NT2/D1 (cell line): ENCODE data around the gene PDK1.
"Not testable (repeated sequence)": the region's sequence is repeated elsewhere in the genome, so short reads cannot be mapped to it uniquely, and the experiment has no call there.

ENCODE experiments used
- DNase-seq: peaks from one replicate; pipeline ENCODE4 v3.0.0-alpha.2; 2011; ENCODE audit warnings: low read depth, low spot score
- H3K27me3 ChIP-seq: 2 replicates; pipeline ENCODE4 v1.6.0; 2011; ENCODE audit warnings: mild to moderate bottlenecking; ENCODE audit not compliant: insufficient read length, insufficient read depth
- H3K36me3 ChIP-seq: 2 replicates; pipeline ENCODE4 v1.6.1; 2011; ENCODE audit warnings: mild to moderate bottlenecking, low read length, mixed read lengths; ENCODE audit not compliant: insufficient read depth, insufficient read length
- H3K4me1 ChIP-seq: 2 replicates; pipeline ENCODE4 v1.5.1; 2011; ENCODE audit not compliant: insufficient read depth, insufficient read length
- H3K4me3 ChIP-seq: 2 replicates; pipeline ENCODE4 v1.5.1; 2011; ENCODE audit warnings: low read depth; ENCODE audit not compliant: insufficient read length
- H3K9ac ChIP-seq: 2 replicates; pipeline ENCODE4 v1.6.0; 2011; ENCODE audit warnings: low read depth; ENCODE audit not compliant: insufficient read length
- H3K9me3 ChIP-seq: 2 replicates; pipeline ENCODE4 v1.5.1; 2011; ENCODE audit warnings: mild to moderate bottlenecking, low read length; ENCODE audit not compliant: insufficient read depth
- SUZ12 ChIP-seq: IDR thresholded peaks from 2 replicates; pipeline ENCODE4 v1.6.1; 2011; ENCODE audit not compliant: insufficient read length, insufficient read depth; ENCODE audit errors: extremely low read depth
- YY1 ChIP-seq: IDR thresholded peaks from 2 replicates; pipeline ENCODE4 v1.6.1; 2011; ENCODE audit not compliant: insufficient read length, insufficient read depth
- ZNF274 ChIP-seq: IDR thresholded peaks from 2 replicates; pipeline ENCODE4 v1.6.1; 2011; ENCODE audit warnings: mild to moderate bottlenecking, low read depth, low read length

PDK1 gene

DNA sequence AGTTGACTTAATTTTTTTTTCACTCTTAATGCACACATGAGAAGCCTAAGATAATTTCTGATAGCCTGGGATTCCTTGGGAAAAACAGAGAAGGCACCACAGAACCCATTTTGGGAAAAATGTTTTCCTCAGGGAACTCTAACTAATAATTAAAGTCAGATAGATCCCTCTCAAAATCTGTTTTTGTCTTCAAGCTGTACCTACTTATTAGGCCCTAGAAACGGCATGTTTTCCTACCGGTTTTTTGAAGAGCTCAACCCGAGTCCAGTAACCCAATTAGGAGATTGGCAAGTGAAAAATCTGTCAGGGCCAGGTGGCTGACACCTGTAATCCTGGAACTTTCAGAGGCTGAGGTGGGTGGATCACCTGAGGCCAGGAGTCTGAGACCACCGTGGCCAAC is 16.1 kb upstream of the PDK1 start:
- Histone ChIP-seq H3K36me3 (no peaks in the 10 kb centered on the region), H3K9me3 (peaks cover 60% of the 10 kb centered on the region), H3K27me3 (no peaks in the 10 kb centered on the region), H3K4me1 (no peaks in the 10 kb centered on the region), H3K9ac (no peak overlapping the region), H3K4me3 (no peak overlapping the region)
- TF ChIP-seq SUZ12 (no peak), ZNF274 (no peak), YY1 (no peak)
- DNase-seq = no peak

DNA sequence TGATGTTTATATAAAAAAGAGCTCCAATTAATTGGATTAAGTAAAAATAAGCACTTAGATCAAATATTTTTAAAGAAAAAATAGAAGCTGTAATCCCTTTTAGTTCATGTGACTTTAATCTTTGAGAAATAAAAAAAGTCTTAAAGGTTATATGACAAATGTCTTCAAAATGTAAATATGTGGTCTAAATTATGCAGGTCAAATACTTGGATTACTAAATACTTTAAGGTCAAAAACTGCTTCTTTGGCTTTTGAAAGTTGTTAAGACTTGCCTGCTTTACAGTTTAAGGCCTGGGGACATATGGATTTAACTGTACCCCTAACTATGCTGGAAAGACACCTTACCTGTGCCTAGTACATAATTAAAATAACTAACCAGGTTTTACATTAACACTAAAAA is 15.5 kb upstream of the PDK1 start:
- Histone ChIP-seq H3K9ac (no peak overlapping the region), H3K9me3 (peaks cover 63% of the 10 kb centered on the region), H3K36me3 (no peaks in the 10 kb centered on the region), H3K4me3 (no peak overlapping the region), H3K4me1 (no peaks in the 10 kb centered on the region), H3K27me3 (no peaks in the 10 kb centered on the region)
- no peak for DNase-seq
- no peak for TF ChIP-seq SUZ12
- TF ChIP-seq ZNF274 = no peak
- TF ChIP-seq YY1 = no peak

DNA sequence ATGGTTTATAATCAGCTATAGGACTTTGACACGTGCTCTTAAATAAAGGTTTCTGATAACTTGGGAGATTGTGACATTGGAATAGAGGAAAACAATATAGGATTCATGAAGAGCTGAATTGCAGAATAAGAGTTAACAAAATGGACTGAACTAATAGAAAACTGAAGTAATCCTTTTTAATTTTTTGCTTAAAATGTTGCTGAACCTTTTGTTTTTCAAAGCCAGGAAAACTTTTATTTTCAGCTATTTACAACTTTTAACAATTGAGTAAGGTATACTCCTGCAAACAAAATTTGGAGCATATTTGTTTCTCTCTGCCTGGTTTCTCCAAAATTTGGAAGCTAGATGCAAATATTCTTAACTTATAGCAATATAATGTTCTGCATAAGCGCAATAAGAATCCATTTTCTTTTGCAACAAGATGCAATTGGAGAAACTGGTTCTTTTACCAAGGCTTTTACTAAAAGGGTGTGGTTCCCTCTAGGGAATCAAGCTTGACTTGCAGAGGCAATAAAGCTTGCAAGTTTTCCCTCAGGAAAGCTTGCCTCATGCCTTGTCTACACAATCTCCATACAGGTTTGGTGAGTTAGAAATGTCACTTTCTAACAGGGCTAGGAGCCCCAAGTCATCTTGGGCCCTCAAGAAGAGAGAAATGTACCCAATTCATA is 10.3 kb upstream of the PDK1 start:
- Histone ChIP-seq H3K27me3 (no peaks in the 10 kb centered on the region), H3K4me3 (no peak overlapping the region), H3K9me3 (peaks cover 77% of the 10 kb centered on the region), H3K36me3 (no peaks in the 10 kb centered on the region), H3K4me1 (no peaks in the 10 kb centered on the region), H3K9ac (no peak overlapping the region)
- TF ChIP-seq YY1 (no peak), ZNF274 (no peak), SUZ12 (no peak)
- DNase-seq = no peak

DNA sequence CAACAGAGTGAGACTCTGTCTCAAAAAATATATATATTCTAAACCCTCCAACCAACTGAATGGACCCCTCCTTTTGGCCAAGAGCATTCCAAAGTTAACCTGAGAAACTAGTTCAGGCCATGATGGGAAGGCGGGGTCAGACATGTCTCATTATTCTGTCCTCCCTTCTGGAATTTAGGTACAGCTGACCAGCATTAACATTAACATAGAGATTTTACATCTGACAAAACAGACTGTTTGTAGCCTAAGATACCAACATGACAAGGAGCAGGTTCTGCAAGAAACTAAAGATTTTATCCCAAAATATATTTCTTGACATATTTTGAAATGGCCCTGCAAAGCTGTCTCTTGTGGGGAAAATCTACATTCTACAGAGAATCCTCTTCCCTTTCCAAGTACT is 6.8 kb upstream of the PDK1 start:
- no peaks in the 10 kb centered on the region for H3K27me3 ChIP-seq
- no peak for DNase-seq
- H3K9ac ChIP-seq = no peak overlapping the region
- no peak overlapping the region for H3K4me3 ChIP-seq
- H3K9me3 ChIP-seq = peaks cover 66% of the 10 kb centered on the region
- H3K36me3 ChIP-seq = no peaks in the 10 kb centered on the region
- H3K4me1 ChIP-seq = peaks cover 3% of the 10 kb centered on the region
- no peak for TF ChIP-seq SUZ12
- TF ChIP-seq ZNF274 = no peak
- TF ChIP-seq YY1 = no peak

DNA sequence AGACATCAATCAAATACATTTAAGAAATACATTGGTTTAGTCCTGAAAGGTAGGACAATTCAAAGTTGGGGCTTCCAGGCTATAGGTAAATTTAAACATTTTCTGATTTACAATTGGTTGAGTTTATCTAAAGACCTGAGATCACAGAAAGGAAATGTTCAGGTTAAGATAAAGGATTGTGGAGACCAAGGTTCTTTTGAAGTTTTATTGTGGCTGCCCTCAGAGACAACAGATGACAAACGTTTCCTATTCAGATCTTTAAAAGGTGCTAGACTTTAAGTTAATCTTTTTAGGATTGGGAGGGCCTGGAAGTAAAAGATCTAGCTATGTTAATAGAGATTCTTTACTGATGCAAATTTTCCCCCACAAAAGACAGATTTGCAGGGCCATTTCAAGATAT is 6.1 kb upstream of the PDK1 start:
- H3K9me3 ChIP-seq = peaks cover 59% of the 10 kb centered on the region
- not testable (repeated sequence) for H3K36me3 ChIP-seq, H3K9ac ChIP-seq, H3K4me1 ChIP-seq, H3K4me3 ChIP-seq, H3K27me3 ChIP-seq, DNase-seq

DNA sequence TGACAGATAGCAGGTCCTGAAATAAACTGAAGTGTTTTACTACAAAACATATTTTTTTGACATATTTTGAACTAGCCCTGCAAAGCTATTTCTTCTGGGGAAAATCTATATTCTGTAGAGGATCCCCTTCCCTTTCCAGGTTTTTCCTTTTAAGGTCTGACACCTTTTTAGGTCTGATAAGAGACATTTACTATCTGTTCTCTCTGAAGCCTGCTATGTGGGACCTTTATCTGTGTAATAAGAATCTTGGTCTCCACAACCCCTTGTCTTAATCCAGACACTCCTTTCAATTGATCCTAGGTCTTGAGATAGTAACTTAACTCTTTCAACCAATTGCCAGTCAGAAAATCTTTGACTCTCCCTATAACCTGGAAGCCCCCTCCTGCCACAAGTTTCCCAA is 5.5 kb upstream of the PDK1 start:
- H3K9me3 ChIP-seq = peaks cover 53% of the 10 kb centered on the region
- no peak overlapping the region for H3K4me3 ChIP-seq
- H3K27me3 ChIP-seq = no peaks in the 10 kb centered on the region
- TF ChIP-seq YY1 (no peak), ZNF274 (no peak), SUZ12 (no peak)
- H3K9ac ChIP-seq = no peak overlapping the region
- H3K4me1 ChIP-seq = peaks cover 3% of the 10 kb centered on the region
- DNase-seq = no peak
- H3K36me3 ChIP-seq = no peaks in the 10 kb centered on the region

DNA sequence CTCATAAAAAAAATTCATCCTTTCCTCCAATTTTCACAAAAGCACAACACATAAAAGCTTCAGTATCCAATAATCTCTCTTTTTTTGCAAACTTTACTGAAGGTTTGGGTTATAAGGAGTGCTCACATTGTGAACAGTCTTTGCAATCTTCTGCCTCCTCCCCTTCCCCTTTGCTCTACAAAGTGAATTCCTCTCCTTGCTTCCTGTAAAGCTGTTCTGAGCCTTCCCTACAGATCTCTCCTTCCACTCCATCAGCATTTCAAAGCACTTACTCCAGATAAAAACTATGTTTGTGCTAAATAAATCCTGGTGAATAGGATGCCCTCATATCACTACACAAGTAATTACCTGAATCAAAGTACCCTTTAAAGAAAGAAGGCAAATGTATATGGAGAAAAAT is 4.6 kb upstream of the PDK1 start:
- no peak overlapping the region for H3K9ac ChIP-seq
- H3K4me3 ChIP-seq = no peak overlapping the region
- peaks cover 45% of the 10 kb centered on the region for H3K9me3 ChIP-seq

More for the DNA sequence above, 4.6 kb upstream of the PDK1 start:
- peaks cover 3% of the 10 kb centered on the region for H3K4me1 ChIP-seq
- no peaks in the 10 kb centered on the region for H3K36me3 ChIP-seq
- no peak for TF ChIP-seq YY1
- no peak for TF ChIP-seq SUZ12
- TF ChIP-seq ZNF274 = no peak
- H3K27me3 ChIP-seq = no peaks in the 10 kb centered on the region
- no peak for DNase-seq
